AG08395 (cell line): Measurements from ENCODE around the gene CCZ1.
A peak's percentile ranks its signal among the peaks of the same experiment; 100 is the strongest.
"Not testable (repeated sequence)": the region's sequence is repeated elsewhere in the genome, so short reads cannot be mapped to it uniquely, and the experiment has no call there.

Experiments used
- DNase-seq: peaks from one replicate; pipeline ENCODE4 v3.0.0; 2012; ENCODE audit warnings: mixed read lengths, low spot score

The CCZ1 gene

GRCh38 chr7:5898480-5899224 lies at the start of gene CCZ1:
Gene CCZ1 (plus strand): TSS chr7:5898733. CDS start chr7:5898800, 67 bp downstream.
- peak; percentile 31 for DNase-seq

- DNase-seq: no peak
Observed at GRCh38 chr7:5850944-5851343, 47.6 kb upstream of the CCZ1 start.

GRCh38 chr7:5854738-5855137 lies 43.8 kb upstream of the CCZ1 start:
- DNase-seq: no peak

- not testable (repeated sequence) for DNase-seq
Observed at GRCh38 chr7:5857041-5857575, 41.4 kb upstream of the CCZ1 start.

GRCh38 chr7:5858494-5858893 lies 40.0 kb upstream of the CCZ1 start:
- DNase-seq: not testable (repeated sequence)

- DNase-seq: not testable (repeated sequence)
Observed at GRCh38 chr7:5861281-5861680, 37.3 kb upstream of the CCZ1 start.

- DNase-seq: not testable (repeated sequence)
Observed at GRCh38 chr7:5862753-5863366, 35.7 kb upstream of the CCZ1 start.

- not testable (repeated sequence) for DNase-seq
Observed at GRCh38 chr7:5865279-5865931, 33.1 kb upstream of the CCZ1 start.

GRCh38 chr7:5867060-5867459 lies 31.5 kb upstream of the CCZ1 start:
- no peak for DNase-seq

GRCh38 chr7:5868928-5869341 lies 29.6 kb upstream of the CCZ1 start:
- not testable (repeated sequence) for DNase-seq

- DNase-seq: no peak
Observed at GRCh38 chr7:5869691-5870090, 28.8 kb upstream of the CCZ1 start.

GRCh38 chr7:5870311-5870710 lies 28.2 kb upstream of the CCZ1 start:
- DNase-seq: no peak

- no peak for DNase-seq
Observed at GRCh38 chr7:5872326-5872725, 26.2 kb upstream of the CCZ1 start.

- DNase-seq: not testable (repeated sequence)
Observed at GRCh38 chr7:5879591-5879990, 18.9 kb upstream of the CCZ1 start.

- DNase-seq: not testable (repeated sequence)
Observed at GRCh38 chr7:5880106-5880505, 18.4 kb upstream of the CCZ1 start.

- not testable (repeated sequence) for DNase-seq
Observed at GRCh38 chr7:5884431-5884830, 14.1 kb upstream of the CCZ1 start.

GRCh38 chr7:5888021-5888420 lies 10.5 kb upstream of the CCZ1 start:
- DNase-seq: not testable (repeated sequence)

GRCh38 chr7:5890244-5890643 lies 8.3 kb upstream of the CCZ1 start:
- DNase-seq: not testable (repeated sequence)

- DNase-seq: no peak
Observed at GRCh38 chr7:5892498-5892897, 6.0 kb upstream of the CCZ1 start.

GRCh38 chr7:5897369-5897919 lies 1.1 kb upstream of the CCZ1 start:
- DNase-seq: not testable (repeated sequence)

GRCh38 chr7:5903002-5903401 lies 4.5 kb downstream of the CCZ1 start:
- not testable (repeated sequence) for DNase-seq

- not testable (repeated sequence) for DNase-seq
Observed at GRCh38 chr7:5904726-5905125, 6.2 kb downstream of the CCZ1 start.
